ENCODE results near the gene PPM1D. TPM values are rescaled to one million over a fixed set of nuclear protein-coding genes. Genes with fewer than 3 reads are reported as not detected.

PPM1D gene
- total RNA-seq, 4 donors from 2014 or later: 10.1 to 17.3 (median 12.3) TPM

DNA sequence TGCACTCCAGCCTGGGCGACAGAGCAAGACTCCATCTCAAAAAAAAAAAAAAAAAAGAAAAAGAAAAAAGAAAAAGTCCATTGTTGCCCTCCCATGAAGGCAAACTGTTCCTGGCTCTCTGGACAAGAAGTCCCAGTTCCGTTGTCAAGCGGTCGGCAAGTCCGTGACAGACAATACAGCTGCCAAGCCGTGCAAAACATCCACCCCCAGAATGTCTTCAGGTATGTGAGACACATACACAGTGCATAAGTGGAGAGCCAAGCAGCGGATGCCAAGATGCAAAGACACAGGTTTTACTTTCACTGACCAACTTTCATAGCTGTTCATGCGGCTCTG is 40.4 kb upstream of the PPM1D start:
- no peak for ATAC-seq
- Histone ChIP-seq H3K4me3 (no peak overlapping the region), H3K4me1 (no peaks in the 10 kb centered on the region), H3K27ac (no peak overlapping the region), H3K9me3 (no peaks in the 10 kb centered on the region), H3K36me3 (no peaks in the 10 kb centered on the region), H3K27me3 (no peaks in the 10 kb centered on the region)
- no peak for TF ChIP-seq POLR2A (IDR thresholded peaks at IDR 0.05)
- TF ChIP-seq, protein P1, sequence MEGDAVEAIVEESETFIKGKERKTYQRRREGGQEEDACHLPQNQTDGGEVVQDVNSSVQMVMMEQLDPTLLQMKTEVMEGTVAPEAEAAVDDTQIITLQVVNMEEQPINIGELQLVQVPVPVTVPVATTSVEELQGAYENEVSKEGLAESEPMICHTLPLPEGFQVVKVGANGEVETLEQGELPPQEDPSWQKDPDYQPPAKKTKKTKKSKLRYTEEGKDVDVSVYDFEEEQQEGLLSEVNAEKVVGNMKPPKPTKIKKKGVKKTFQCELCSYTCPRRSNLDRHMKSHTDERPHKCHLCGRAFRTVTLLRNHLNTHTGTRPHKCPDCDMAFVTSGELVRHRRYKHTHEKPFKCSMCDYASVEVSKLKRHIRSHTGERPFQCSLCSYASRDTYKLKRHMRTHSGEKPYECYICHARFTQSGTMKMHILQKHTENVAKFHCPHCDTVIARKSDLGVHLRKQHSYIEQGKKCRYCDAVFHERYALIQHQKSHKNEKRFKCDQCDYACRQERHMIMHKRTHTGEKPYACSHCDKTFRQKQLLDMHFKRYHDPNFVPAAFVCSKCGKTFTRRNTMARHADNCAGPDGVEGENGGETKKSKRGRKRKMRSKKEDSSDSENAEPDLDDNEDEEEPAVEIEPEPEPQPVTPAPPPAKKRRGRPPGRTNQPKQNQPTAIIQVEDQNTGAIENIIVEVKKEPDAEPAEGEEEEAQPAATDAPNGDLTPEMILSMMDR (IDR thresholded peaks at IDR 0.05): no peak
- 78% methylated on average over 7 of the region's 8 CpGs; no CpG with 5 or more reads in 1 of the 2 donors for WGBS, 2 donors (ENCODE audit: low coverage in 1 of 2)

DNA sequence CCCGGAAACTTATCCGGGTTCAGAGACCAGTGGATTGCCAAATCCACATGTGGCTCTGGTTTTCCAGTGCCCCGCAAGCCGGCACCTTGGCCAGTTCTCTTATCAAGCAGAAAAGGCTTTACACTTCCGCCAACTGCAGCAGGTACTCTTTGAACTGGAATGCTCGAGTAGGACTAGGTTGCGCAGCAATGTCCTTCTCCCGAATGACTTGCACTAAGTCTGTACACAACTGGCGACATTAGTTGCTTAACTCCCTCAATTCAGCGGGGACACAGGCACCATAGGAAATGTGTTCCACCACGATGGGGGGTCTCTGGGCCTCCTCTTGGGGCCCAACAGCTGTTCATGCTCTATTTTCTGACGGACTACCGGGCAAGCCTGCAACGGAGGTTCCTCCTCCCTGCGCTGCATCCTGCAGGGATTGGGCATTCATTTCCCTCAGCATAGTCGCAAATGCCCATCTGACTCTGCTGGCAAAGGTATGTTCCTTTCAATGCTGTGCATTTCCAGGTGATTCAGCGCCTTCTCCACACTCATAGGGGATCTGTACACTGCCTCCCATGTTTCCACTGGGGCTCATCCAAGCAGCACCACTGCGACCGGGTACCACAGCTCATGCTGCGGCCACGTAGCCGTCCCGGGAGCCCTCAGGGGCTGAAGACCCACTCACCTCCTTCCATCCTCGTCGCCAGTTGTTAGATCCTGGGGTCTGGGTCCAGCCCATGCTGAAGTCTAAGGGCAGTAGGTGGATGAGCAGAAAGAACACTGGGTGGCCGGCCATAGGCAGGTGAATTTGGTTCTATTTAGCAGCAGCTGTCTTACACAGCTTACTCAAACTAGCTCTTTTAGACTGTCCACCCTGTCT is 39.8 kb upstream of the PPM1D start:
- no peak for ATAC-seq
- WGBS, 2 donors (ENCODE audit: low coverage in 1 of 2): 80 to 94% methylated on average over 9 to 14 of the region's 26 CpGs
- TF ChIP-seq, protein P1 (IDR thresholded peaks at IDR 0.05): no peak
- no peak for TF ChIP-seq EP300 (IDR thresholded peaks at IDR 0.05)
- no peak for TF ChIP-seq POLR2AphosphoS5 (IDR thresholded peaks at IDR 0.05)
- no peak for TF ChIP-seq POLR2A (IDR thresholded peaks at IDR 0.05)
- H3K27me3 ChIP-seq: no peaks in the 10 kb centered on the region
- H3K4me1 ChIP-seq: no peaks in the 10 kb centered on the region
- H3K9me3 ChIP-seq: no peaks in the 10 kb centered on the region
- H3K36me3 ChIP-seq: no peaks in the 10 kb centered on the region
- no peak overlapping the region for H3K4me3 ChIP-seq
- no peak overlapping the region for H3K27ac ChIP-seq

DNA sequence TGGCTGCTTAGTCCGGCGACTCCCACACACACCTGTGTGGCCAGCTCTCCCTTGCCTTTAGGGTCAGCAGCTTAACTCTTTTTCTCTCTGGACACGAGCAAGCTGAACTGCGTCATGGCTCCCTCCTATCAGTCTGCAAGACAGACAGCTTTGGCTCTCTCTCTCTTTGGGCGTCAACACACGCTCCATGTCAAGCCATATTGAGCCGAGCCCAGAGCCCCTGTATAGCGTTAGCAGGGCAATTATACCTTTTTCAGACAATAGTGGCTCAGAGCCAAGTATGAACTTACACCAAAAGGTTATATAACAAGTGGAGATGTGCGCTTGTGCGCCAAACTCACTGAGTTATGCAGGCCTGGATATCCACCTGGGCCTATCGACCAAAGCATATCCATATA is 39.1 kb upstream of the PPM1D start:
- WGBS, 2 donors (ENCODE audit: low coverage in 1 of 2): 85 to 91% methylated on average over 3 to 9 of the region's 11 CpGs
- H3K27ac ChIP-seq: no peak overlapping the region
- TF ChIP-seq EP300 (IDR thresholded peaks at IDR 0.05) (no peak), POLR2A (IDR thresholded peaks at IDR 0.05) (no peak), POLR2AphosphoS5 (IDR thresholded peaks at IDR 0.05) (no peak)
- TF ChIP-seq, protein P1 (IDR thresholded peaks at IDR 0.05): no peak

DNA sequence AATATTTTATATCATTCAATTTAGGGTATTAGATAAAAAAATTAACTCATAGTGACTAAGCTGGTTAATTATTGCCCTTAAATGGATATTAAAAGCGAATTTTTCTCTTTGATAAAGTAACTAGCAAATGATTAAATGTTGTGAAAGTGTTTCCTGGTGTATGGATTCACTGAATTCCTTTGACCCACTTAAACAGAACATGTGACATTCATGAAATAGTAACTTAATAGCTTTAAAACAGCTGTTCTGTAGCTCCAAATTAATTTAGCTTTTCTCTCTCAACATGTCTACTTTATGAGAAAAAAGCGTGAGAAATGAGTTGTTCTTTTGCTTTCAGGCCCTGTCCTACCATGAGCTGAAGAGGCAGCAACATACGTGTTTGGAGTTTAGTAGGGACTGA is 37.6 kb upstream of the PPM1D start:
- Histone ChIP-seq H3K4me3 (no peak overlapping the region), H3K27ac (no peak overlapping the region), H3K9me3 (no peaks in the 10 kb centered on the region), H3K27me3 (no peaks in the 10 kb centered on the region), H3K36me3 (no peaks in the 10 kb centered on the region), H3K4me1 (no peaks in the 10 kb centered on the region)
- TF ChIP-seq POLR2AphosphoS5 (IDR thresholded peaks at IDR 0.05): no peak
- TF ChIP-seq POLR2A (IDR thresholded peaks at IDR 0.05): no peak
- no peak for TF ChIP-seq EP300 (IDR thresholded peaks at IDR 0.05)
- TF ChIP-seq, protein P1 (IDR thresholded peaks at IDR 0.05): no peak
- ATAC-seq: no peak
- WGBS, 2 donors (ENCODE audit: low coverage in 1 of 2): 54 to 70% methylated on average over 3 of the region's 3 CpGs

More for the DNA sequence above, 39.1 kb upstream of the PPM1D start:
- Histone ChIP-seq H3K4me1 (no peaks in the 10 kb centered on the region), H3K36me3 (no peaks in the 10 kb centered on the region), H3K9me3 (no peaks in the 10 kb centered on the region), H3K27me3 (no peaks in the 10 kb centered on the region), H3K4me3 (no peak overlapping the region)
- ATAC-seq: no peak

DNA sequence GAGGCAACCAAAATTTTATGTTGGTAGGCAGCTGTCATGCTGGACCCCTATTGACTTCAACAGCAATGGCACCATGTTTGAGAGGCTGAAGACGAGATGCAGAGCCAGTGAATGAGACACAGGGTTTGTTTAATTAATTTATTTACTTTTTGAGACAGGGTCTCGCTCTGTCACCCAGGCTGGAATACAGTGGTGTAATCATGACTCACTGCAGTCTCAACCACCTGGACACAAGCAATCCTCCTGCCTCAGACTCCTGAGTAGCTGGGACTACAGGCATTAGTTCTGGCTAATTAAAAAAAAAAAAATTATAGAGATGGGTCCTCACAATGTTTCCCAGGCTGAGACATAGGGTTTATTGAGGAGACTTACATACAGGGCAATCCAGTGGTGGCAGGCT is 36.2 kb upstream of the PPM1D start:
- Histone ChIP-seq H3K36me3 (no peaks in the 10 kb centered on the region), H3K27ac (no peak overlapping the region), H3K9me3 (no peaks in the 10 kb centered on the region), H3K4me1 (no peaks in the 10 kb centered on the region), H3K27me3 (no peaks in the 10 kb centered on the region), H3K4me3 (no peak overlapping the region)
- 72% methylated on average over 2 of the region's 2 CpGs; no CpG with 5 or more reads in 1 of the 2 donors for WGBS, 2 donors (ENCODE audit: low coverage in 1 of 2)
- ATAC-seq: no peak
- TF ChIP-seq, protein P1 (IDR thresholded peaks at IDR 0.05): no peak
- TF ChIP-seq EP300 (IDR thresholded peaks at IDR 0.05) (no peak), POLR2AphosphoS5 (IDR thresholded peaks at IDR 0.05) (no peak), POLR2A (IDR thresholded peaks at IDR 0.05) (no peak)
